CD4-positive, alpha-beta T cell treated with Interleukin-10 for 1 hour (primary cell): ENCODE measurements around the gene COX7A2.
A peak's percentile ranks its signal among the peaks of the same experiment; 100 is the strongest.

Source experiments
- DNase-seq: peaks from one replicate; pipeline ENCODE4 v3.0.0-alpha.2; 2020

Gene COX7A2

GRCh38 chr6:75268121-75268987 lies 24.8 kb upstream of the COX7A2 start:
- DNase-seq, result no peak

- no peak for DNase-seq
Measured at GRCh38 chr6:75267461-75267860, 23.9 kb upstream of the COX7A2 start.

GRCh38 chr6:75266716-75267291 lies 23.2 kb upstream of the COX7A2 start:
- peak; percentile 63 for DNase-seq

GRCh38 chr6:75263401-75263750 lies 19.8 kb upstream of the COX7A2 start:
- DNase-seq, result no peak

GRCh38 chr6:75262716-75263400 lies 19.3 kb upstream of the COX7A2 start:
- no peak for DNase-seq

GRCh38 chr6:75261299-75261698 lies 17.7 kb upstream of the COX7A2 start:
- no peak for DNase-seq

GRCh38 chr6:75257343-75258087 lies 13.9 kb upstream of the COX7A2 start:
- DNase-seq, result no peak

- no peak for DNase-seq
Measured at GRCh38 chr6:75250552-75250951, 7.0 kb upstream of the COX7A2 start.

- DNase-seq, result no peak
Measured at GRCh38 chr6:75249837-75250236, 6.2 kb upstream of the COX7A2 start.

GRCh38 chr6:75246386-75246785 lies 2.8 kb upstream of the COX7A2 start:
- no peak for DNase-seq

- DNase-seq, result no peak
Measured at GRCh38 chr6:75244063-75244584, 523 bp upstream of the COX7A2 start.

- no peak for DNase-seq
Measured at GRCh38 chr6:75236630-75237029, 7.0 kb downstream of the COX7A2 start.

GRCh38 chr6:75235271-75235670 lies 8.3 kb downstream of the COX7A2 start:
- DNase-seq, result no peak

- DNase-seq, result no peak
Measured at GRCh38 chr6:75234126-75234865, 9.3 kb downstream of the COX7A2 start.

GRCh38 chr6:75233092-75233615 lies 10.4 kb downstream of the COX7A2 start:
- DNase-seq, result no peak

- no peak for DNase-seq
Measured at GRCh38 chr6:75230484-75231325, 12.9 kb downstream of the COX7A2 start.

GRCh38 chr6:75224303-75224926 lies 19.2 kb downstream of the COX7A2 start:
- DNase-seq, result no peak

- DNase-seq, result no peak
Measured at GRCh38 chr6:75223428-75223827, 20.2 kb downstream of the COX7A2 start.

- no peak for DNase-seq
Measured at GRCh38 chr6:75222261-75222660, 21.3 kb downstream of the COX7A2 start.

GRCh38 chr6:75221116-75221515 lies 22.5 kb downstream of the COX7A2 start:
- no peak for DNase-seq

GRCh38 chr6:75220357-75220756 lies 23.2 kb downstream of the COX7A2 start:
- DNase-seq, result no peak
